GM21367 (cell line): ENCODE results near the gene PLPPR3.
"Not testable (repeated sequence)": the region's sequence is repeated elsewhere in the genome, so short reads cannot be mapped to it uniquely, and the experiment has no call there.

Experiments used
- ATAC-seq: cut with Tn5 transposase; IDR thresholded peaks from one replicate; pipeline ENCODE4 v1.9.1; 2021; ENCODE audit not compliant: unreplicated experiment

Gene PLPPR3

GRCh38 chr19:829129-829758 is 7.5 kb upstream of the PLPPR3 start:
- no peak for ATAC-seq

GRCh38 chr19:827710-828321 is 6.1 kb upstream of the PLPPR3 start, which contains the start of gene AZU1:
AZU1 (plus strand) TSS chr19:827837; CDS start chr19:827847, 10 bp downstream.
- ATAC-seq, result no peak

GRCh38 chr19:827314-827709 is 5.6 kb upstream of the PLPPR3 start:
- ATAC-seq, result no peak

GRCh38 chr19:825897-826644 is 4.3 kb upstream of the PLPPR3 start:
- ATAC-seq, result no peak

GRCh38 chr19:824885-825284 is 3.1 kb upstream of the PLPPR3 start:
- no peak for ATAC-seq

- no peak for ATAC-seq
Observed at GRCh38 chr19:823565-824121, 1.9 kb upstream of the PLPPR3 start.

GRCh38 chr19:821231-821824 is 427 bp downstream of the PLPPR3 start:
- ATAC-seq, result no peak

GRCh38 chr19:820212-820611 is 1.5 kb downstream of the PLPPR3 start:
- ATAC-seq, result not testable (repeated sequence)

- ATAC-seq, result no peak
Observed at GRCh38 chr19:816500-816857, 5.3 kb downstream of the PLPPR3 start.

GRCh38 chr19:815775-816499 is 5.8 kb downstream of the PLPPR3 start:
- no peak for ATAC-seq

- ATAC-seq, result no peak
Observed at GRCh38 chr19:815079-815774, 6.5 kb downstream of the PLPPR3 start.

- ATAC-seq, result no peak
Observed at GRCh38 chr19:814152-815078, 7.3 kb downstream of the PLPPR3 start.

GRCh38 chr19:813219-814151 is 8.3 kb downstream of the PLPPR3 start:
- ATAC-seq, result no peak

GRCh38 chr19:812747-813218 is 9.0 kb downstream of the PLPPR3 start:
- ATAC-seq, result no peak

GRCh38 chr19:812049-812746 is 9.6 kb downstream of the PLPPR3 start:
- no peak for ATAC-seq

GRCh38 chr19:811506-812048 is 10.2 kb downstream of the PLPPR3 start:
- ATAC-seq, result no peak

GRCh38 chr19:810883-811489 is 10.8 kb downstream of the PLPPR3 start:
- ATAC-seq, result no peak
